WTC11 (cell line): ENCODE measurements around the gene NBEAL1. TPM values are rescaled to one million over a fixed set of nuclear protein-coding genes. Genes with fewer than 3 reads are reported as not detected.
A peak's percentile ranks its signal among the peaks of the same experiment; 100 is the strongest.

Source experiments
- ATAC-seq: fragments of 200-7000 bp; cut with Tn5 transposase; 2 replicates; pipeline ENCODE4 v1.10.0; 2021; ENCODE audit warnings: mild to moderate bottlenecking, moderate library complexity
- CTCF ChIA-PET: fragments of 300-600 bp; sonication (Branson Sonifier 250); formaldehyde crosslinking; loops from one replicate; lab custom pipeline; 2021; ENCODE audit warnings: antibody characterized with exemption; lab: Charles Lee
- POLR2A ChIA-PET: fragments of 350-600 bp; sonication (Branson Sonifier 250); formaldehyde crosslinking; loops from one replicate; lab custom pipeline; 2021; ENCODE audit warnings: antibody characterized with exemption; lab: Charles Lee
- DNase-seq: peaks from one replicate; pipeline ENCODE4 v3.0.0; 2021; ENCODE audit warnings: low spot score
- H3K27ac Mint-ChIP-seq: 2 replicates; pipeline ENCODE4 v1.8.0; 2021; ENCODE audit warnings: mixed read lengths
- H3K27me3 Mint-ChIP-seq: 2 replicates; pipeline ENCODE4 v1.8.0; 2021; ENCODE audit warnings: low read depth, mild to moderate bottlenecking, moderate library complexity, mixed read lengths
- H3K36me3 Mint-ChIP-seq: 2 replicates; pipeline ENCODE4 v1.8.0; 2021; ENCODE audit warnings: mixed read lengths
- H3K4me1 Mint-ChIP-seq: 2 replicates; pipeline ENCODE4 v1.8.0; 2022; ENCODE audit warnings: mixed read lengths
- H3K4me3 Mint-ChIP-seq: 2 replicates; pipeline ENCODE4 v1.8.0; 2021; ENCODE audit warnings: mild to moderate bottlenecking, moderate library complexity, mixed read lengths
- H3K9me3 Mint-ChIP-seq: 2 replicates; pipeline ENCODE4 v1.8.0; 2021; ENCODE audit warnings: mixed read lengths
- FOXJ3 ChIP-seq: sonication (generic); formaldehyde crosslinking; IDR thresholded peaks from 2 replicates; pipeline ENCODE4 v1.9.0; 2021; ENCODE audit warnings: missing genetic modification reagents, mild to moderate bottlenecking, borderline replicate concordance
- IRF2 ChIP-seq: sonication (generic); formaldehyde crosslinking; IDR thresholded peaks from 2 replicates; pipeline ENCODE4 v1.8.0; 2022; ENCODE audit warnings: low read depth, missing genetic modification reagents, borderline replicate concordance
- JUN ChIP-seq: sonication (generic); formaldehyde crosslinking; IDR thresholded peaks from 2 replicates; pipeline ENCODE4 v1.8.0; 2023; ENCODE audit warnings: mild to moderate bottlenecking, missing genetic modification reagents
- MXD4 ChIP-seq: fragments of 250-450 bp; sonication (Bioruptor Pico); IDR thresholded peaks from 2 replicates; pipeline ENCODE4 v1.8.0; 2021; ENCODE audit warnings: mild to moderate bottlenecking, moderate library complexity, borderline replicate concordance
- NFE2L1 ChIP-seq: sonication (generic); formaldehyde crosslinking; IDR thresholded peaks from 2 replicates; pipeline ENCODE4 v1.8.1; 2023; ENCODE audit warnings: missing genetic modification reagents
- NR1H2 ChIP-seq: sonication (generic); formaldehyde crosslinking; IDR thresholded peaks from 2 replicates; pipeline ENCODE4 v1.9.0; 2021; ENCODE audit warnings: mild to moderate bottlenecking, moderate library complexity, missing genetic modification reagents
- RORB ChIP-seq: fragments of 250-450 bp; sonication (Bioruptor Pico); IDR thresholded peaks from 2 replicates; pipeline ENCODE4 v1.9.0; 2021; ENCODE audit warnings: mild to moderate bottlenecking
- SMAD3 ChIP-seq: sonication (generic); formaldehyde crosslinking; IDR thresholded peaks from 2 replicates; pipeline ENCODE4 v1.8.0; 2022; ENCODE audit warnings: missing genetic modification reagents, mild to moderate bottlenecking, borderline replicate concordance
- TCF7 ChIP-seq: sonication (generic); formaldehyde crosslinking; IDR thresholded peaks from 2 replicates; pipeline ENCODE4 v1.8.0; 2022; ENCODE audit warnings: mild to moderate bottlenecking, low read depth, missing genetic modification reagents, moderate library complexity
- ZNF138 ChIP-seq: sonication (generic); formaldehyde crosslinking; conservative IDR thresholded peaks from 2 replicates; pipeline ENCODE4 v1.8.1; 2022; ENCODE audit warnings: mild to moderate bottlenecking, moderate library complexity, missing genetic modification reagents
- ZNF263 ChIP-seq: sonication (generic); formaldehyde crosslinking; IDR thresholded peaks from 2 replicates; pipeline ENCODE4 v1.8.1; 2022; ENCODE audit warnings: low read depth, mild to moderate bottlenecking, moderate library complexity, missing genetic modification reagents
- total RNA-seq: library from RNA; stranded (reverse); gene quantifications from 3 replicates; pipeline ENCODE4 v1.2.3, GENCODE V29; 2021
- TF ChIP-seq, protein P1 (sequence below): sonication (generic); formaldehyde crosslinking; IDR thresholded peaks from 2 replicates; pipeline ENCODE4 v1.8.0; 2023; ENCODE audit warnings: missing genetic modification reagents, mild to moderate bottlenecking, borderline replicate concordance
- TF ChIP-seq, protein P2 (sequence below): fragments of 250-450 bp; sonication (Bioruptor Pico); IDR thresholded peaks from 2 replicates; pipeline ENCODE4 v1.8.0; 2021; ENCODE audit warnings: mild to moderate bottlenecking
- TF ChIP-seq, protein P3 (sequence below): fragments of 250-450 bp; sonication (Bioruptor Pico); conservative IDR thresholded peaks from 2 replicates; pipeline ENCODE4 v1.9.0; 2021; ENCODE audit warnings: mild to moderate bottlenecking
- TF ChIP-seq, protein P4 (sequence below): sonication (generic); formaldehyde crosslinking; IDR thresholded peaks from 2 replicates; pipeline ENCODE4 v1.8.1; 2022; ENCODE audit warnings: missing genetic modification reagents, borderline replicate concordance
- TF ChIP-seq, protein P5 (sequence below): sonication (generic); formaldehyde crosslinking; IDR thresholded peaks from 2 replicates; pipeline ENCODE4 v1.8.0; 2022; ENCODE audit warnings: mild to moderate bottlenecking, missing genetic modification reagents
- TF ChIP-seq, protein P6 (sequence below): sonication (generic); formaldehyde crosslinking; conservative IDR thresholded peaks from 2 replicates; pipeline ENCODE4 v1.8.1; 2022; ENCODE audit warnings: mild to moderate bottlenecking, missing genetic modification reagents
- TF ChIP-seq, protein P7 (sequence below): sonication (generic); formaldehyde crosslinking; IDR thresholded peaks from 2 replicates; pipeline ENCODE4 v1.8.0; 2022; ENCODE audit warnings: missing genetic modification reagents

The NBEAL1 gene
- total RNA-seq, 1 experiment from 2014 or later, result 10.5 TPM

DNA sequence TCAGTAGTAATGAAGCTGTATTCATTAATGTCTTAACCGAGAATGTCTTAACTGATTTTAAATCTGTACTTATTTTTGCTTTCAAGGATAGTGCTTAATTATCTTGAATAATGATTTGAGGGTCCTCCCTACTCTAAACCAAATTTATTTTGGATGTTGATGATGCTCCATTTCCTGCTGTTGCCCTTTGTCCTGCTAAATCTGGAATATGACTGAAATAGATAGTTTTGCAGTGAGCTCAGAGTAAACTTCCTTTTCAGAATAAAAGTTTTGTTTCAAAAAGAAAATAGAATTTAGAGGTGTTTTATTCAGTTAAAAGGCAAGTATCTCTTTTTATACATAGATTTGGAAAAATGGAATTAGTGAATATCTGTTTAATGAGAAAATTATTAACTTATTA, 8.1 kb downstream of the NBEAL1 start:
- DNase-seq, result no peak
- Mint-ChIP-seq H3K27ac (no peak overlapping the region), H3K4me3 (no peak overlapping the region), H3K4me1 (peaks cover 8% of the 10 kb centered on the region), H3K36me3 (no peaks in the 10 kb centered on the region), H3K27me3 (no peaks in the 10 kb centered on the region)
- ATAC-seq, result no peak
- POLR2A ChIA-PET, result no interaction called here
- TF ChIP-seq ZNF138 (CRISPR knock-in tag) (no peak), RORB (CRISPR knock-in tag) (no peak), NR1H2 (CRISPR knock-in tag) (no peak)
- TF ChIP-seq, protein P1, sequence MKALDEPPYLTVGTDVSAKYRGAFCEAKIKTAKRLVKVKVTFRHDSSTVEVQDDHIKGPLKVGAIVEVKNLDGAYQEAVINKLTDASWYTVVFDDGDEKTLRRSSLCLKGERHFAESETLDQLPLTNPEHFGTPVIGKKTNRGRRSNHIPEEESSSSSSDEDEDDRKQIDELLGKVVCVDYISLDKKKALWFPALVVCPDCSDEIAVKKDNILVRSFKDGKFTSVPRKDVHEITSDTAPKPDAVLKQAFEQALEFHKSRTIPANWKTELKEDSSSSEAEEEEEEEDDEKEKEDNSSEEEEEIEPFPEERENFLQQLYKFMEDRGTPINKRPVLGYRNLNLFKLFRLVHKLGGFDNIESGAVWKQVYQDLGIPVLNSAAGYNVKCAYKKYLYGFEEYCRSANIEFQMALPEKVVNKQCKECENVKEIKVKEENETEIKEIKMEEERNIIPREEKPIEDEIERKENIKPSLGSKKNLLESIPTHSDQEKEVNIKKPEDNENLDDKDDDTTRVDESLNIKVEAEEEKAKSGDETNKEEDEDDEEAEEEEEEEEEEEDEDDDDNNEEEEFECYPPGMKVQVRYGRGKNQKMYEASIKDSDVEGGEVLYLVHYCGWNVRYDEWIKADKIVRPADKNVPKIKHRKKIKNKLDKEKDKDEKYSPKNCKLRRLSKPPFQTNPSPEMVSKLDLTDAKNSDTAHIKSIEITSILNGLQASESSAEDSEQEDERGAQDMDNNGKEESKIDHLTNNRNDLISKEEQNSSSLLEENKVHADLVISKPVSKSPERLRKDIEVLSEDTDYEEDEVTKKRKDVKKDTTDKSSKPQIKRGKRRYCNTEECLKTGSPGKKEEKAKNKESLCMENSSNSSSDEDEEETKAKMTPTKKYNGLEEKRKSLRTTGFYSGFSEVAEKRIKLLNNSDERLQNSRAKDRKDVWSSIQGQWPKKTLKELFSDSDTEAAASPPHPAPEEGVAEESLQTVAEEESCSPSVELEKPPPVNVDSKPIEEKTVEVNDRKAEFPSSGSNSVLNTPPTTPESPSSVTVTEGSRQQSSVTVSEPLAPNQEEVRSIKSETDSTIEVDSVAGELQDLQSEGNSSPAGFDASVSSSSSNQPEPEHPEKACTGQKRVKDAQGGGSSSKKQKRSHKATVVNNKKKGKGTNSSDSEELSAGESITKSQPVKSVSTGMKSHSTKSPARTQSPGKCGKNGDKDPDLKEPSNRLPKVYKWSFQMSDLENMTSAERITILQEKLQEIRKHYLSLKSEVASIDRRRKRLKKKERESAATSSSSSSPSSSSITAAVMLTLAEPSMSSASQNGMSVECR (CRISPR knock-in tag), result no peak
- TF ChIP-seq, protein P2, sequence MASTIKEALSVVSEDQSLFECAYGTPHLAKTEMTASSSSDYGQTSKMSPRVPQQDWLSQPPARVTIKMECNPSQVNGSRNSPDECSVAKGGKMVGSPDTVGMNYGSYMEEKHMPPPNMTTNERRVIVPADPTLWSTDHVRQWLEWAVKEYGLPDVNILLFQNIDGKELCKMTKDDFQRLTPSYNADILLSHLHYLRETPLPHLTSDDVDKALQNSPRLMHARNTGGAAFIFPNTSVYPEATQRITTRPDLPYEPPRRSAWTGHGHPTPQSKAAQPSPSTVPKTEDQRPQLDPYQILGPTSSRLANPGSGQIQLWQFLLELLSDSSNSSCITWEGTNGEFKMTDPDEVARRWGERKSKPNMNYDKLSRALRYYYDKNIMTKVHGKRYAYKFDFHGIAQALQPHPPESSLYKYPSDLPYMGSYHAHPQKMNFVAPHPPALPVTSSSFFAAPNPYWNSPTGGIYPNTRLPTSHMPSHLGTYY (CRISPR knock-in tag), result no peak
- TF ChIP-seq, protein P3, sequence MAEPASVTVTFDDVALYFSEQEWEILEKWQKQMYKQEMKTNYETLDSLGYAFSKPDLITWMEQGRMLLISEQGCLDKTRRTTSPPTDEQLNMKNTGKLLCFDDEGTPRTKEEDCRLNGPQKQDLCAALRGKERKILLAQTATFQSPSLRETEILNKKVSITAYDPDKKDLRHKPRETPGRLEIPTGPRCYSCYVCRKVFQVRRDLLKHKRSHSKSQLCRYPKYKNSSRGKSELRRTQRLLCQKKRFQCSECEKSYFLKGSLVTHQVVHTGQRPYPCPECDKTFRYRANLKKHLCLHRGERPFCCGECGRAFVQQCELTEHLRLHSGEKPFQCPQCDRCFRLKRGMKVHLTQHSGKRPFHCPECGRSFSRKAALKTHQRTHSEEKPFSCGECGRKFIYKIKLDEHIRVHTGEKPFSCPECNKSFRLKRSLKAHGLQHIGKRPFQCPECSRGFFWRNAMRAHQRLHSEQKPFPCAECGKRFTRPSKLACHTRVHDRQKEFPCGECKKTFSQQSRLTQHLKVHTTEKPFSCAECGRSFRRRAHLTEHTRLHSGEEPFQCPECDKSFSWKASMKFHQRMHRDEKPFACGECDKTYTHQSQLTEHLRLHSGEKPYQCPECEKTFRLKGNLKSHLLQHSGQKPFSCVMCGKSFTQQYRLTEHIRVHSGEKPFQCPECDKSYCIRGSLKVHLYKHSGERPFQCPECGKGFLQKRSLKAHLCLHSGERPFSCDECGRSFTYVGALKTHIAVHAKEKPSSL (CRISPR knock-in tag), result no peak
- TF ChIP-seq, all 79 proteins: peak for 0
- no peaks in the 10 kb centered on the region for H3K9me3 Mint-ChIP-seq
- CTCF ChIA-PET, result no interaction called here

DNA sequence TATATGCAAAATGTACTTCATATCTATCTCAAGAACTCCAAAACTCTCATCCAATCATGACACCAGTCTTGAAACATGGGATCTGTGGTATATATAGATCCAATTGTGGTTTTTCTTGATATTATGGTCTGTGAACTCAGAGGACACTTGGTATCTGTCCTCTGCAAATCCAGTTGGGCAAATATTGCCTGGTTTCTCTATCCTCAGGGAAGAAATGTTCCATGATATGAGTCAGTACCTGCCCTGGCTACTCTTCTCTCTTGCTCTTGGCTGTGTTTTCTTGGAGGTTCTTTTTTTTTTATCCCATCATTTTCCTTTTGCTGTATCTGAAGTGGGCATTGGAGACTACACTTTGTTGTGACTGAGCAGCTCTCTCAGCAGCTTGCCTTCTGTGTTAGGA, 10.9 kb downstream of the NBEAL1 start:
- TF ChIP-seq ZNF263 (CRISPR knock-in tag), result no peak
- TF ChIP-seq, protein P4, sequence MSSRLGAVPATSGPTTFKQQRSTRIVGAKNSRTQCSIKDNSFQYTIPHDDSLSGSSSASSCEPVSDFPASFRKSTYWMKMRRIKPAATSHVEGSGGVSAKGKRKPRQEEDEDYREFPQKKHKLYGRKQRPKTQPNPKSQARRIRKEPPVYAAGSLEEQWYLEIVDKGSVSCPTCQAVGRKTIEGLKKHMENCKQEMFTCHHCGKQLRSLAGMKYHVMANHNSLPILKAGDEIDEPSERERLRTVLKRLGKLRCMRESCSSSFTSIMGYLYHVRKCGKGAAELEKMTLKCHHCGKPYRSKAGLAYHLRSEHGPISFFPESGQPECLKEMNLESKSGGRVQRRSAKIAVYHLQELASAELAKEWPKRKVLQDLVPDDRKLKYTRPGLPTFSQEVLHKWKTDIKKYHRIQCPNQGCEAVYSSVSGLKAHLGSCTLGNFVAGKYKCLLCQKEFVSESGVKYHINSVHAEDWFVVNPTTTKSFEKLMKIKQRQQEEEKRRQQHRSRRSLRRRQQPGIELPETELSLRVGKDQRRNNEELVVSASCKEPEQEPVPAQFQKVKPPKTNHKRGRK (CRISPR knock-in tag), result no peak
- POLR2A ChIA-PET, result no interaction called here
- H3K27me3 Mint-ChIP-seq, result no peaks in the 10 kb centered on the region
- no peaks in the 10 kb centered on the region for H3K9me3 Mint-ChIP-seq
- no peak overlapping the region for H3K4me3 Mint-ChIP-seq
- ATAC-seq, result no peak
- no peak for DNase-seq
- H3K4me1 Mint-ChIP-seq, result no peaks in the 10 kb centered on the region; the same call in 1 of the 2 replicates
- H3K27ac Mint-ChIP-seq, result peak overlapping the region; percentile 20; the same call in 1 of the 2 replicates
- CTCF ChIA-PET, result no interaction called here
- H3K36me3 Mint-ChIP-seq, result no peaks in the 10 kb centered on the region

DNA sequence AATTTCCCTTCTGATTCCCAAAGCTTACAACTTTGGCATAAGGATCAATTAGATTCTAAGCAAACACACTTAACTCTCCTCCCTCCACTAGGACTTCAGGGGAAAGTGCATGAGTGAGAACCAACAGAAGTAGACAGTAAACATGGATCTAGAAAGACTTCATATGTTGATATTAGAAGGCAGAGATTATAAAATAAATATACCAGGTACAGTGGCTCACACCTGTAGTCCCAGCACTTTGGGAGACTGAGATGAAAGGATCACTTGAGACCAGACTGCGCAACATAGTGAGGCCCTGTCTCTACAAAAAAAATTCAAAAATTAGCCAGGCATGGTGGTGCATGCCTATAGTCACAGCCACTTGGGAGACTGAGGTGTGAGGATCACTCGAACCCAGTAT, 15.9 kb downstream of the NBEAL1 start:
- peaks cover 7% of the 10 kb centered on the region for H3K9me3 Mint-ChIP-seq
- no peaks in the 10 kb centered on the region for H3K4me1 Mint-ChIP-seq
- ATAC-seq (no peak), DNase-seq (no peak)
- H3K36me3 Mint-ChIP-seq, result peaks cover 4% of the 10 kb centered on the region; the same call in 1 of the 2 replicates
- CTCF ChIA-PET, result no interaction called here
- POLR2A ChIA-PET, result no interaction called here
- H3K4me3 Mint-ChIP-seq, result no peak overlapping the region
- H3K27me3 Mint-ChIP-seq, result no peaks in the 10 kb centered on the region
- H3K27ac Mint-ChIP-seq, result no peak overlapping the region; the same call in 1 of the 2 replicates
- no peak for TF ChIP-seq TCF7 (CRISPR knock-in tag)
- no peak for TF ChIP-seq FOXJ3 (CRISPR knock-in tag)
- TF ChIP-seq SMAD3 (CRISPR knock-in tag), result no peak
- TF ChIP-seq, protein P5, sequence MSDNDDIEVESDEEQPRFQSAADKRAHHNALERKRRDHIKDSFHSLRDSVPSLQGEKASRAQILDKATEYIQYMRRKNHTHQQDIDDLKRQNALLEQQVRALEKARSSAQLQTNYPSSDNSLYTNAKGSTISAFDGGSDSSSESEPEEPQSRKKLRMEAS (CRISPR knock-in tag), result no peak
- TF ChIP-seq, protein P6, sequence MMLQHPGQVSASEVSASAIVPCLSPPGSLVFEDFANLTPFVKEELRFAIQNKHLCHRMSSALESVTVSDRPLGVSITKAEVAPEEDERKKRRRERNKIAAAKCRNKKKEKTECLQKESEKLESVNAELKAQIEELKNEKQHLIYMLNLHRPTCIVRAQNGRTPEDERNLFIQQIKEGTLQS (CRISPR knock-in tag), result no peak
- TF ChIP-seq JUN, result no peak
- no peak for TF ChIP-seq MXD4 (CRISPR knock-in tag)
- no peak for TF ChIP-seq NFE2L1
- no peak for TF ChIP-seq IRF2 (CRISPR knock-in tag)
- TF ChIP-seq, protein P7, sequence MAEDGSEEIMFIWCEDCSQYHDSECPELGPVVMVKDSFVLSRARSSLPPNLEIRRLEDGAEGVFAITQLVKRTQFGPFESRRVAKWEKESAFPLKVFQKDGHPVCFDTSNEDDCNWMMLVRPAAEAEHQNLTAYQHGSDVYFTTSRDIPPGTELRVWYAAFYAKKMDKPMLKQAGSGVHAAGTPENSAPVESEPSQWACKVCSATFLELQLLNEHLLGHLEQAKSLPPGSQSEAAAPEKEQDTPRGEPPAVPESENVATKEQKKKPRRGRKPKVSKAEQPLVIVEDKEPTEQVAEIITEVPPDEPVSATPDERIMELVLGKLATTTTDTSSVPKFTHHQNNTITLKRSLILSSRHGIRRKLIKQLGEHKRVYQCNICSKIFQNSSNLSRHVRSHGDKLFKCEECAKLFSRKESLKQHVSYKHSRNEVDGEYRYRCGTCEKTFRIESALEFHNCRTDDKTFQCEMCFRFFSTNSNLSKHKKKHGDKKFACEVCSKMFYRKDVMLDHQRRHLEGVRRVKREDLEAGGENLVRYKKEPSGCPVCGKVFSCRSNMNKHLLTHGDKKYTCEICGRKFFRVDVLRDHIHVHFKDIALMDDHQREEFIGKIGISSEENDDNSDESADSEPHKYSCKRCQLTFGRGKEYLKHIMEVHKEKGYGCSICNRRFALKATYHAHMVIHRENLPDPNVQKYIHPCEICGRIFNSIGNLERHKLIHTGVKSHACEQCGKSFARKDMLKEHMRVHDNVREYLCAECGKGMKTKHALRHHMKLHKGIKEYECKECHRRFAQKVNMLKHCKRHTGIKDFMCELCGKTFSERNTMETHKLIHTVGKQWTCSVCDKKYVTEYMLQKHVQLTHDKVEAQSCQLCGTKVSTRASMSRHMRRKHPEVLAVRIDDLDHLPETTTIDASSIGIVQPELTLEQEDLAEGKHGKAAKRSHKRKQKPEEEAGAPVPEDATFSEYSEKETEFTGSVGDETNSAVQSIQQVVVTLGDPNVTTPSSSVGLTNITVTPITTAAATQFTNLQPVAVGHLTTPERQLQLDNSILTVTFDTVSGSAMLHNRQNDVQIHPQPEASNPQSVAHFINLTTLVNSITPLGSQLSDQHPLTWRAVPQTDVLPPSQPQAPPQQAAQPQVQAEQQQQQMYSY (CRISPR knock-in tag), result no peak
